Kidney (tissue), 14 donors: ENCODE results near the gene CALCOCO1. TPM values are rescaled to one million over a fixed set of nuclear protein-coding genes. Genes with fewer than 3 reads are reported as not detected.

Source experiments
- DNase-seq, 5 donors: peaks; one replicate each; pipeline ENCODE4 v3.0.0-alpha.2; 2013 to 2020
- FAIRE-seq: peaks from 2 replicates; lab custom pipeline; 2012; peaks lifted over from hg19 to GRCh38; lab: Jason Lieb, UNC
- H3K27ac ChIP-seq, 2 donors: one replicate each; pipeline ENCODE4 v1.7.0; 2013; ENCODE audit warnings: low read depth in 2 of 2, low read length in 2 of 2, inconsistent platforms in 1 of 2
- H3K27me3 ChIP-seq: one replicate; pipeline ENCODE4 v1.7.1; 2013; ENCODE audit warnings: low read length, inconsistent platforms; ENCODE audit not compliant: control insufficient read depth, insufficient read depth
- H3K36me3 ChIP-seq, 3 donors: one replicate each; pipeline versions ENCODE4 v1.7.0 to v1.7.1; 2013; ENCODE audit warnings: low read length in 3 of 3, control low read depth in 1 of 3, inconsistent platforms in 1 of 3; ENCODE audit not compliant: insufficient read depth in 3 of 3, control insufficient read depth in 2 of 3
- H3K4me1 ChIP-seq, 3 donors: one replicate each; pipeline versions ENCODE4 v1.7.0 to v1.7.1; 2013; ENCODE audit warnings: low read length in 3 of 3, inconsistent platforms in 1 of 3, low read depth in 1 of 3; ENCODE audit not compliant: control insufficient read depth in 2 of 3, insufficient read depth in 2 of 3
- H3K4me3 ChIP-seq, 3 donors: one replicate each; pipeline versions ENCODE4 v1.7.0 to v1.8.1; 2013; ENCODE audit warnings: low read length in 3 of 3, control low read depth in 1 of 3, inconsistent platforms in 1 of 3
- H3K9ac ChIP-seq, 3 donors: one replicate each; pipeline versions ENCODE4 v1.7.0 to v1.7.1; 2013; ENCODE audit warnings: low read length in 3 of 3, control low read depth in 1 of 3, inconsistent platforms in 1 of 3
- H3K9me3 ChIP-seq, 3 donors: one replicate each; pipeline versions ENCODE4 v1.7.0 to v1.7.1; 2013; ENCODE audit warnings: low read length in 3 of 3, control low read depth in 1 of 3, inconsistent platforms in 1 of 3; ENCODE audit not compliant: control insufficient read depth in 2 of 3, insufficient read depth in 1 of 3
- CTCF ChIP-seq: IDR thresholded peaks from 3 replicates; pipeline ENCODE4 v1.5.1; 2012; ENCODE audit warnings: mild to moderate bottlenecking, moderate library complexity, borderline replicate concordance; ENCODE audit not compliant: insufficient read depth; ENCODE audit errors: extremely low read depth
- intact Hi-C: fragments of 100-400 bp; cut with DNase I; formaldehyde crosslinking; loops from one replicate; pipeline ENCODE4 v1.11.1; 2022
- polyA plus RNA-seq: library from polyadenylated mRNA; stranded (reverse); fragments of 350-450 nt; fragmentation: Illumina TruSeq; extraction: RNeasy Lipid Tissue Mini Kit (QIAGEN cat#74804); gene quantifications from one replicate; pipeline ENCODE4 v1.2.3, GENCODE V29; 2014; ENCODE audit warnings: low read depth, low replicate concordance; ENCODE audit not compliant: insufficient read depth
- total RNA-seq: library from RNA; stranded (reverse); fragmentation: NEBNext Ultra II Directional; extraction: Animal tissue kit (Norgen Biotek cat#: 25700); gene quantifications from one replicate; pipeline ENCODE4 v1.2.1, GENCODE V29; 2021
- donor health status: control.
- donor health status: control.
- donor health status: control.
- donor health status: control.
- donor health status: control.
- donor health status: DM: yes; HTN: yes; CAD: no.
- donor health status: Normal renal cell carcinoma (clear cell type).

CALCOCO1 gene
- total and polyA plus RNA-seq, 2 donors from 2014 or later = 82.2 to 109 TPM

- Histone ChIP-seq H3K4me3 (peak overlapping the region in 2 of 3 donors; percentile 52 to 63), H3K27me3 (peaks cover 27% of the 10 kb centered on the region), H3K36me3 (no peaks in the 10 kb centered on the region), H3K27ac (no peak overlapping the region), H3K9me3 (no peaks in the 10 kb centered on the region), H3K4me1 (peaks cover 0 to 14% (median 6%) of the 10 kb centered on the region in 3 donors), H3K9ac (no peak overlapping the region)
- TF ChIP-seq CTCF = no peak
- intact Hi-C loops = loop anchor here (5.0 kb wide), 1 partner anchor 48 kb away; no protein-coding TSS in a partner anchor
- no peak for FAIRE-seq
- DNase-seq = peak in 1 of 5 donors; percentile 55
These were observed 22.9 kb upstream of the CALCOCO1 start for GRCh38 chr12:53749986-53750811.

DNA sequence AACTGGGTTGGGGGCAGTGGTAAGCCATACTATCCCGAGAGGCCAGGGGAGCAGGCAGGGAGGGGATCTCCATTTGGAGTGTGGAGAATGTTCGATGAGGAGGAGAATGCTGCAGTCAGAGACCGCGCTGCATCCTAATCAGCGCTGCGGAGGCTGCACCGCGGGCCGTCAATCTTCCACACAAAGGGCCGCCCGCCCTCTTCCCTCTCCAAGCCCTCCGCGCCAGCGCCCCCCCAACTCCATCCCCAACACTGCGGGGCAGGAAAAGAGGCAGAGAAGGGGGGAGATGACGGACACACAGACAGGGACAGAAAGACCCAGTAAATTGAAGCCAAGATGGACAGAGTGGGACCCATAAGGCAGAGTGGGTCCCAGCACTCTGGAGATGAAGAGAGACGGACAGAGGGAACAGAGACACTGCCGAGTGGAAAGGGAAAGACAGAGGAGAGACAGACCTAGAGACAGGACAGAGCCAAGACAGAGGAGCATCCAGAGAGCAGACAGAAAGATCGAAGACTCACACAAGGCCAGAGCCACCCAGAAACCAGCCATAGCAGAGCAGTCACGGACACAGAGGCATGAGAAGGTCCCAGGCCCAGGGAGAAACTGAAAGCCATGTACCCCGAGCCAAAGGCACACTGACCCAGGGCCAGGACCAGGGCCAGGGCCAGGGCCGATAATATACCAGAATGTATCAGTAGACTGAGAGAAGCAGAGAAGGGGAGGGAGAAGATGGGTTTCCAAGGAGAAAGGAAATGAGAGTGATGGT, 21.0 kb upstream of the CALCOCO1 start:
- Histone ChIP-seq H3K27ac (no peak overlapping the region), H3K4me3 (no peak overlapping the region), H3K9ac (no peak overlapping the region), H3K36me3 (no peaks in the 10 kb centered on the region), H3K4me1 (peaks cover 0 to 14% (median 6%) of the 10 kb centered on the region in 3 donors), H3K9me3 (no peaks in the 10 kb centered on the region), H3K27me3 (peaks cover 25% of the 10 kb centered on the region)
- no peak for TF ChIP-seq CTCF
- DNase-seq (peak in 1 of 5 donors; percentile 54), FAIRE-seq (no peak)
- intact Hi-C loops = loop anchor here (5.0 kb wide), 1 partner anchor 46 kb away; no protein-coding TSS in a partner anchor

DNA sequence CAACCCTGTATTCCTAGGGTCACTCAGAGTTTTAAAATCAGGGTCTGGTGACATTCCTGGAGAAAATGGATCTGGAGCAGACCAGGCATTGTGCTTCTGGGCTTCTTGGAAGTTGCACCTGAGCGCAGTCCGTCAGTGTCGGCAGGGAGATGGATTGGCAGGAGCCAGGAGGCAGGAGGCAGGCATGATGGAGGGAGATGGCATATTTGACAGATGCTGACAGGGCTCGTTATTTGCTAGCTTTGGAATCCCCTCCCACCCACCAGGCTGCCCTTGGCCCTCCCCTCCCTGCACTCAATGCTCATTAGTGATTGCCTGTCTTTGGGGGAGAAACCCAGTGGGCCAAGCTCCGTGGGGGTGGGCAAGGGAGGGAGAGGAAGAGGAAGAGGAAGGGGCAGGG, 19.8 kb upstream of the CALCOCO1 start:
- no peak overlapping the region for H3K27ac ChIP-seq
- peaks cover 24% of the 10 kb centered on the region for H3K27me3 ChIP-seq
- H3K4me3 ChIP-seq = no peak overlapping the region
- intact Hi-C loops = loop anchor here (5.0 kb wide), 1 partner anchor 45 kb away; no protein-coding TSS in a partner anchor
- DNase-seq (peak in 1 of 5 donors; percentile 61), FAIRE-seq (no peak)
- H3K9ac ChIP-seq = no peak overlapping the region
- no peak for TF ChIP-seq CTCF
- H3K9me3 ChIP-seq = no peaks in the 10 kb centered on the region
- no peaks in the 10 kb centered on the region for H3K36me3 ChIP-seq
- H3K4me1 ChIP-seq = peaks cover 0 to 14% (median 6%) of the 10 kb centered on the region in 3 donors
